ENCODE data around the gene TBC1D1.

The TBC1D1 gene

DNA sequence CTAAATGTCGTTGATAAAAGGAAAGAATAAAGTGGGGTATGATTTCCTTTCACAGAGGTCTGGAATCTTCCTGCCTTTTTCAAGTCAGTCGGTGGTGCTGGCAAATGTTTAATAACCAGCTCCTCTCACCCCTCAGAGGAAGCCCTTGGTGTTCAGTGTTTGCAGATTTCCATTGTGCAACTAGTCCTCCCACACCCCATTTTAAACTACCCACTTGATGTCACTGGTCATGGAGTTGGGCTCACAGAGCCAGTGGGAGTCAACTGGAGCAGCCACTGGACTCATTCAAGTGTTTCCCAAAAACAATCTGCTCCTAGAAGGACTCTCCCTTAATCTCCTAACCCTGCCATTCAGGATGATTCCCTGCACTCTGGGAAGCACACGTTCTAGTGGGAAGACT lies 218.5 kb downstream of the TBC1D1 start:
- Histone ChIP-seq H3K27me3 (replicated peaks; ENCODE audit: insufficient read depth, low read length) (no peaks in the 10 kb centered on the region), H2AFZ (ENCODE audit: low read length) (no peak overlapping the region), H3K79me2 (ENCODE audit: low read length) (peaks cover 23% of the 10 kb centered on the region), H3K4me2 (ENCODE audit: low read depth, low read length) (no peak overlapping the region), H3K4me1 (ENCODE audit: low read length) (peaks cover 40% of the 10 kb centered on the region), H4K20me1 (ENCODE audit: insufficient read depth, low read length) (no peaks in the 10 kb centered on the region), H3K9ac (ENCODE audit: low read length) (no peak overlapping the region), H3K36me3 (replicated peaks; ENCODE audit: insufficient read depth, low read length) (no peaks in the 10 kb centered on the region), H3K9me2 (replicated peaks; ENCODE audit: insufficient read depth, low read length) (no peaks in the 10 kb centered on the region), H3K9me3 (replicated peaks; ENCODE audit: insufficient read depth, low read length) (no peaks in the 10 kb centered on the region), H3K27ac (ENCODE audit: low read length) (no peak overlapping the region), H3K4me3 (ENCODE audit: low read length) (no peak overlapping the region), H3F3A (ENCODE audit: insufficient read depth, low read length) (peaks cover 16% of the 10 kb centered on the region)
- DNase-seq = no peak
- TF ChIP-seq EZH2 (optimal IDR thresholded peaks at IDR 0.05; ENCODE audit: low read depth, low read length) (no peak), EZH2phosphoT487 (IDR thresholded peaks at IDR 0.05; ENCODE audit: low read length) (no peak)
- TF ChIP-seq, protein P1, sequence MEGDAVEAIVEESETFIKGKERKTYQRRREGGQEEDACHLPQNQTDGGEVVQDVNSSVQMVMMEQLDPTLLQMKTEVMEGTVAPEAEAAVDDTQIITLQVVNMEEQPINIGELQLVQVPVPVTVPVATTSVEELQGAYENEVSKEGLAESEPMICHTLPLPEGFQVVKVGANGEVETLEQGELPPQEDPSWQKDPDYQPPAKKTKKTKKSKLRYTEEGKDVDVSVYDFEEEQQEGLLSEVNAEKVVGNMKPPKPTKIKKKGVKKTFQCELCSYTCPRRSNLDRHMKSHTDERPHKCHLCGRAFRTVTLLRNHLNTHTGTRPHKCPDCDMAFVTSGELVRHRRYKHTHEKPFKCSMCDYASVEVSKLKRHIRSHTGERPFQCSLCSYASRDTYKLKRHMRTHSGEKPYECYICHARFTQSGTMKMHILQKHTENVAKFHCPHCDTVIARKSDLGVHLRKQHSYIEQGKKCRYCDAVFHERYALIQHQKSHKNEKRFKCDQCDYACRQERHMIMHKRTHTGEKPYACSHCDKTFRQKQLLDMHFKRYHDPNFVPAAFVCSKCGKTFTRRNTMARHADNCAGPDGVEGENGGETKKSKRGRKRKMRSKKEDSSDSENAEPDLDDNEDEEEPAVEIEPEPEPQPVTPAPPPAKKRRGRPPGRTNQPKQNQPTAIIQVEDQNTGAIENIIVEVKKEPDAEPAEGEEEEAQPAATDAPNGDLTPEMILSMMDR (IDR thresholded peaks at IDR 0.05; ENCODE audit: low read length) = no peak

DNA sequence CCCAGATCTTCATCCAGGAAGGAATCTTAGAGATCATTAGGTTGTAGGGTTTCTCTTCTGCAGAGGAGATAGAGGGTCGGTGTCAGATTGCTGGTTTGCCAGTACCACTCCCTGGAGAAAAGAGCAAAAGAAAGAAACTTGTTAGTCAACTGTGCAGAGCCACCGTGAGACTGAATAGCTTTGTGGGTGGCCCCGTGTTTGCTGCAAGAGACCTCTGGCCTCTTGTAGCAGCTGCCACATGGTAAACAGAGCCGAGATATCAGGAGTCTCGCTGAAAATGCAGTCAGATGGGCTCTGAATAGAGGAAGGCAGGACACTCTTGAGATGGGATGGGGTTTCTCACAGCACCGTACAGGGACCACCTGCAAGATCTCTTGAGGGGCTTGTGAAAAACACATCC lies 219.0 kb downstream of the TBC1D1 start:
- Histone ChIP-seq H3K4me3 (ENCODE audit: low read length) (no peak overlapping the region), H3K9me2 (replicated peaks; ENCODE audit: insufficient read depth, low read length) (no peaks in the 10 kb centered on the region), H3K9ac (ENCODE audit: low read length) (no peak overlapping the region), H3K27ac (ENCODE audit: low read length) (no peak overlapping the region), H3K79me2 (ENCODE audit: low read length) (peaks cover 23% of the 10 kb centered on the region), H2AFZ (ENCODE audit: low read length) (no peak overlapping the region), H3K9me3 (replicated peaks; ENCODE audit: insufficient read depth, low read length) (no peaks in the 10 kb centered on the region), H3K27me3 (replicated peaks; ENCODE audit: insufficient read depth, low read length) (no peaks in the 10 kb centered on the region), H3F3A (ENCODE audit: insufficient read depth, low read length) (peaks cover 16% of the 10 kb centered on the region), H4K20me1 (ENCODE audit: insufficient read depth, low read length) (no peaks in the 10 kb centered on the region), H3K36me3 (replicated peaks; ENCODE audit: insufficient read depth, low read length) (no peaks in the 10 kb centered on the region), H3K4me1 (ENCODE audit: low read length) (peaks cover 38% of the 10 kb centered on the region), H3K4me2 (ENCODE audit: low read depth, low read length) (no peak overlapping the region)
- TF ChIP-seq EZH2phosphoT487 (IDR thresholded peaks at IDR 0.05; ENCODE audit: low read length) = no peak
- no peak for TF ChIP-seq EZH2 (optimal IDR thresholded peaks at IDR 0.05; ENCODE audit: low read depth, low read length)
- TF ChIP-seq, protein P1 (IDR thresholded peaks at IDR 0.05; ENCODE audit: low read length) = no peak
- no peak for DNase-seq

DNA sequence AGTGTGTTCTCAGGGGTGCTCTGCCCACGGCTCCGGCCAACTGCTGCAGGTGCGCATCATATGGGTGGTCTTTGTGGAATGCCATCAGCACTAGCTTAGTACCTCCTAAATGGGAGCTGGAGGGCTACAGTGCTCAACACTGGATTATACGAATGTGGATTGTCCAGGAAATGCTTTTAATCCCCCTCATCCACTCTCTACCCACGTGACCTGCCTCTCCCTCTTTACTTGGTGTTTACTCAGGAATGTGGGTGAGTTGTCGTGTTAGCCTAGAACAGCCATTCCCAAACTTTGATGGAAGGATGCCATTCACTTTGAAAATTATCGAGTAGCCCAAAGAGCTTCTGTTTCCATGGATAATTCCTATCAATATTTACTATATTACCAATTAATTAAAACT lies 220.1 kb downstream of the TBC1D1 start:
- no peak overlapping the region for H3K9ac ChIP-seq (ENCODE audit: low read length)
- H3K79me2 ChIP-seq (ENCODE audit: low read length) = peaks cover 19% of the 10 kb centered on the region
- peaks cover 27% of the 10 kb centered on the region for H3K4me1 ChIP-seq (ENCODE audit: low read length)
- no peak overlapping the region for H3K4me3 ChIP-seq (ENCODE audit: low read length)
- H3F3A ChIP-seq (ENCODE audit: insufficient read depth, low read length) = peaks cover 10% of the 10 kb centered on the region
- no peak overlapping the region for H3K27ac ChIP-seq (ENCODE audit: low read length)
- H3K9me2 ChIP-seq (replicated peaks; ENCODE audit: insufficient read depth, low read length) = no peaks in the 10 kb centered on the region
- DNase-seq = no peak
- H3K9me3 ChIP-seq (replicated peaks; ENCODE audit: insufficient read depth, low read length) = no peaks in the 10 kb centered on the region
- no peaks in the 10 kb centered on the region for H4K20me1 ChIP-seq (ENCODE audit: insufficient read depth, low read length)
- no peak overlapping the region for H3K4me2 ChIP-seq (ENCODE audit: low read depth, low read length)
- TF ChIP-seq, protein P1 (IDR thresholded peaks at IDR 0.05; ENCODE audit: low read length) = no peak
- TF ChIP-seq EZH2 (optimal IDR thresholded peaks at IDR 0.05; ENCODE audit: low read depth, low read length) = no peak
- no peak for TF ChIP-seq EZH2phosphoT487 (IDR thresholded peaks at IDR 0.05; ENCODE audit: low read length)
- no peaks in the 10 kb centered on the region for H3K36me3 ChIP-seq (replicated peaks; ENCODE audit: insufficient read depth, low read length)
- no peak overlapping the region for H2AFZ ChIP-seq (ENCODE audit: low read length)
- H3K27me3 ChIP-seq (replicated peaks; ENCODE audit: insufficient read depth, low read length) = no peaks in the 10 kb centered on the region

All from MM.1S (cell line).